Left renal pelvis (tissue), 4 donors: ENCODE measurements around the gene GFOD2. TPM values are rescaled to one million over a fixed set of nuclear protein-coding genes. Genes with fewer than 3 reads are reported as not detected.
"Not testable (repeated sequence)": the region's sequence is repeated elsewhere in the genome, so short reads cannot be mapped to it uniquely, and the experiment has no call there.

ENCODE experiments used
- DNase-seq, 4 donors: peaks; one replicate each; pipeline ENCODE4 v3.0.0-alpha.2; 2013; ENCODE audit warnings: low read depth in 4 of 4, low spot score in 3 of 4
- polyA plus RNA-seq, 4 donors: library from polyadenylated mRNA; unstranded; fragments of 120-200 nt; gene quantifications; one replicate each; pipeline ENCODE4 v1.2.1, GENCODE V29; 2013; ENCODE audit not compliant: insufficient read length in 4 of 4

The GFOD2 gene
- polyA plus RNA-seq, 4 donors = 17.7 to 24.5 (median 20.7) TPM

DNA sequence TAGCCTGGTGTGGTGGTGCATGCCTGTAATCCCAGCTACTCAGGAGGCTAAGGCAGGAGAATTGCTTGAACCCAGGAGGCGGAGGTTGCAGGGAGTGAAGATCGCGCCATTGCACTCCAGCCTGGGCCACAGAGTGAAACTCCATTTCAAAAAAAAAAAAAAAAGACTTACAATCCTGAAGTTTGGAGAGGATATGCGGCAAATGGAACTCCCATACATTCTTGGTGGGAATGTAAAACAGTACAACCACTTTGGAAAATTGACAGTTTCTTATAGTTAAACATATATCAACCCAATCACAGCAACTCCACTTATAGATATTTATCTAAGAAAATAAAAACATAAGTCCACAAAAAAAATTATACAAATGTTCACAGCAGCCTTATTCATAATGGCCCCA, 11.9 kb downstream of the GFOD2 start:
- DNase-seq = no peak

DNA sequence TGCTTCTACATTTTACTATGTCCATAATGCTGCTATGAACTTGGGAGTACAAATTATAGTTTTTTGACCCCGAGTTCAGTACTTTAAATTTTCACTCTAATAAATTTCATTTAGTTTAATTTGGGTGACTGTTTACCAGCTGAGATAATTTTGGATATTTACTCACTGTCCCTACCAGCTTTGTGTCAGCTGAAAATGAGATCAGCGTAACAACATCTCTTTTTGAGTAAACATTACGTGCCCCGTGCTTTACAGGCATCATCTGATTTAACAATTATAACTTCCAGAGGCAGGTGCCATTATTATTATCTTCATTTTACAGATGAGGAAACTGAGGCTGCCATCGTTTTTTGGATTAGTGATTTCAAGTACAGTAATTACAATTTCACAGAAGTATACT, 15.0 kb downstream of the GFOD2 start:
- no peak for DNase-seq

DNA sequence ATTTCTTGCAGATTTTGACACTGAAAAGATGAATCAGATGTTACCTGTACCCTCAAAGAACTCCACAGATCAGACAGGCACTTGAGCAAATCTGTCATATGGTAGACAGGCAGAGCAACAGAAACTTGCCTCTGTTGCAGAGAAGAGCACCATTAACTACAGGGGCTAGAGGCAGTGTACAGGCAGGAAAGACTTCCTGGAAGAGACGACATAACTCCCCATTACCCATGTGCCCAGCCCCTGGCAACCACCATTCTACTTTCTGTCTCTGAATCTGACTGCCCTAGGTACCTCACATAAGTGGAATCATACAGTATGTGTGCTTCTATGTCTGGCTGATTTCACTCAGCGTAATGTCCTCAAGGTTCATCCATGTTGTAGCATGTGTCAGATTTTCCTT, 15.5 kb downstream of the GFOD2 start:
- DNase-seq = no peak

GRCh38 chr16:67702130-67702529, 17.0 kb downstream of the GFOD2 start:
- DNase-seq = no peak

DNA sequence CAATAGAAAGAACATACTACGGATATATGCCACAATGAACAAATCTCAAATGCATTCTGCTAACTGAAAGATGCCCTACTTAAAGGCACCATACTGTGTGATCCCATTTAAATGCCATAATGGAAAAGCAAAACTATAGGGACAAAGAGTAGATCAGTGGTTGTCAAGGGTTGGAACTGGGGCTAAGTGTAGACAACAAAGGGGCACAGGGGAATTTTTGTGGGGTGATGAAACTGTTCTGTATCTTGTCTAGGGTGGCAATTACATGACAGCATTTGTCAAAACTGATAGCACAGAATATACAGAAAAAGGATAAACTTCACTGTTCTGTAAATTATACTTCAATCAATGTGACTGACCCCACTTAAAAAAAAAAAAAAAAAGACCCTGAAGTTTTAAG, 17.7 kb downstream of the GFOD2 start:
- DNase-seq = no peak

DNA sequence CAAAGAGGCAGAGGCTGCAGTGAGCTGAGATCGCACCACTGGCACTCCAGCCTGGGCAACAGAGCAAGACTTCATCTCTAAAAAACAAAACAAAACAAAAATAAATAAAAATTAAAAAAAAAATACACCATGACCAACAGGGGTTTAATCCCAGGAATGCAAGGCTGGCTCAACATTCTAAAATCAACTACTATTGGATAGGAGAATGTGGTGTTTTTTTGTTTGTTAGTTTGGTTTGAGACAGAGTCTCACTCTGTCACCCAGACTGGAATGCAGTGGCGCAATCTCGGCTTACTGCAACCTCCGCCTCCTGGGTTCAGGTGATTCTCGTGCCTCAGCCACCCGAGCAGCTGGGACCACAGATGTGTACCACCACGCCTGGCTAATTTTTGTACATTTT, 19.9 kb downstream of the GFOD2 start:
- no peak for DNase-seq

DNA sequence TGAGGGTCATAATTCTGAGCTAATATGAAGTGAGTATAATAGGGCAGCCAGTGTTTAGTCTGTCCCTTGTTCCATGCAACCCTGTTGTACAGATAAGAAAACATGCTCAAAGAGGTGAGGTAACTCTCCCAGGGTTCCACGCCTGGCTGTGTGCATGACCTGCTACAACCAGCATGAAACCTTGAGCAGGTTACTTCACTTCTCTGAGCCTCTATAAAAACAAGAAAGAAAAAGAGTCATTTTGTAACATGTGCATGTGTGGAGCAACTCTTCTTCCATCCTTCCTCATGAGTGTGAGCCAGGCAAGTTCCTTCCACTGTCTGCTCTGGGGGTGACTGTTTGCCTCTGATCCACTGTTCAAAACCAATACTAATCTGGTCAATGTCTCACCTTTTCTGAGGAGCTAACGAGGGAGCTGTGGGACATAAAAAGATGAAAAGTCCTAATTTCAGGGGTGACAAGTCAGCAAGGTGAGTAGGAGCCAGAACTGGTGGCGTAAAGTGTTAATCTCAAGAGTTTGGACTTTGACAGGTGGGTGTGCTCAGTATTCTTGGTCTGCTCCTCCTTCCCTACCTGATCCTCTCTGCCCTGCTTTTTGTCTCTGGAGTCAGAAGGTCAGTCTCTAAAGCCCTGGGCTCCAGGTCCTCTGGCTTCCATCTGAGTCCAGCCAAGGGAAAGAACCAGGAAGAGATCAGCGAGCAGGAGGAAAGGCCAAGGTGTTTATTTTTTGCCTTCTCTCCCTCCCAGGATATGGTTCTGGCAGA, 21.5 kb downstream of the GFOD2 start:
- no peak for DNase-seq

- DNase-seq = no peak
Observed at GRCh38 chr16:67694611-67695010, 24.5 kb downstream of the GFOD2 start.

DNA sequence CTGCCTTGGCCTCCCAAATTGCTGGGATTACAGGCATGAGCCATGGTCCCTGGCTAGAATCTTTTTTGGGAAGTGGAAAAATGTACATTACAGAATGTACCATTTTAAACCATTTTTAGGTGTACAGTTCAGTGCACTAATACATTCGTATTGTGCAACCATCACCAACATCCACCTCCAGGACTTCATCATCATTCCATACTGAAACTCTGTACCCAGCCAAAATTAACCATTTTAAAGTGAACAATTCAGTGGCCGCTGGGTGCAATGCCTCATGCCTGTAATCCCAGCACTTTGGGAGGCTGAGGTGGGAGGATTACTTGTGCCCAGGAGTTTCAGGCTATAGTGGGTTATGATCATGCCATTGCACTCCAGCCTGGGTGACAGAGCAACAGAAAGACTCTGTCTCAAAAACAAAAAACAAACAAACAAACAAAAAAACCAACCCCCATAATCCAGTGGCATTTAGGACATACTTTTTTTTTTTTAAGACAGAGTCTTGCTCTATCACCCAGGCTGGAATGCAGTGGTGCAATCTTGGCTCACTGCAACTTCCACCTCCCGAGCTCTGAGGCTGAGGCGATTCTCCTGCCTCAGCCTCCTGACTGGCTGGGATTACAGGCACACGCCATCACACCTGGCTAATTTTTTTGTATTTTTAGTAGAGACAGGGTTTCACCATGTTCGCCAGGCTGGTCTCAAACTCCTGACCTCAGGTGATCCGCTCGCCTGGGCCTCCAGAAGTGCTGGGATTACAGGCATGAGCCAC, 25.4 kb downstream of the GFOD2 start:
- not testable (repeated sequence) for DNase-seq

GRCh38 chr16:67685388-67686112, 33.6 kb downstream of the GFOD2 start:
- DNase-seq = no peak

DNA sequence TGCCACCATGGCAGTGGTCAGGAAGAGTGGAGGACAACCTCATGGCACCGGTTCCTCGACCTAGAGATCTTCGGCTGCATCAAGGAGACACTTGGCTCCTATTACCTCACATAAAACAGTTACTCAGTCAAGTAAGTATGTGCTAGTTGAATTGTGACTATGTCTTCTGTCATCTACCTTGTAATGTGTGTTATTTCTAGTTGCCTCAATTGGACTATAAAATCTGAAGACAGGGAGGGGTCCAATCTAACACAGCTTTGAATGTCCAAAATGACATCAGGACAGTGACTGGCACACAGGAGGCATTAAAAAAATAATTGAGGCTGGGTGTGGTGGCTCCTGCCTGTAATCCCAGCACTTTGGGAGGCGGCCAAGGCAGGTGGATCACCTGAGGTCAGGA, 35.3 kb downstream of the GFOD2 start:
- DNase-seq = no peak

GRCh38 chr16:67679935-67680897, 38.9 kb downstream of the GFOD2 start:
- DNase-seq = no peak

GRCh38 chr16:67678354-67679023, 40.6 kb downstream of the GFOD2 start:
- DNase-seq = no peak

DNA sequence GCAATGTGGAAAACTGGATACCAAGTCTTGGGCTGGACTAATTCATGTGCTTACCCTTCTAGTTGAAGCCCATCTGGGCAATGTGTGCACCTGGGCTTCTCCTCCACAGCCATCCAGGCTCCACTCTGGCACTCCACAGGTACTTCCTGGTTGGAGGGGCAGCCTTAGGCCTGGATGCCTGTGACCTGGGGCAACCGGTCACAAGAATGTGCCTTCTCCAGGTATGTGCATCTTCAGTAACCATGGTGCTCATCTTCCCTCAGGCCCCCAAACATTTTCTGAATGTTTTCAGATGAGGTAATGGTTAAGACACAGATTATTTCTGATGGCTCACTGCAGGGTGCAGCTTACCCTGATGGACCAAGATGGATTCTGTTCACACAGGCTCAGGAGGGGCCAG, 41.4 kb downstream of the GFOD2 start:
- no peak for DNase-seq

DNA sequence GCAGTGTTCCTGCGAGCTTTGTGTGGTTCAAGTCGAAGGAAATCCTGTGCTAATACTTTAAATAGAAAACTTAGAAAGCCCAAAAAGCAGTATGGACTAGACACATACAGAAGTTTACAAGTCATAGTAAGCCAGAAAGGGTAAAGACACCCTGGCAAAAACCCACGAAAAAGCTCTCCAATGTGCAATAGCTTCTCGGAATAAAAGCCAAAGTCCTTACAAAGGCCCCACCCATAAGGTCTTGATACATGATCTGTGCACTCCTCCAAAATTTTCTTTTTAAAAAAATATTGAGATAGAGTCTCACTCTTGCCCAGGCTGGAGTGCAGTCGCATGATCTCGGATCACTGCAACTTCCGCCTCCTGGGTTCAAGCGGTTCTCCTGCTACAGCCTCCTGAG, 42.2 kb downstream of the GFOD2 start:
- DNase-seq = no peak

DNA sequence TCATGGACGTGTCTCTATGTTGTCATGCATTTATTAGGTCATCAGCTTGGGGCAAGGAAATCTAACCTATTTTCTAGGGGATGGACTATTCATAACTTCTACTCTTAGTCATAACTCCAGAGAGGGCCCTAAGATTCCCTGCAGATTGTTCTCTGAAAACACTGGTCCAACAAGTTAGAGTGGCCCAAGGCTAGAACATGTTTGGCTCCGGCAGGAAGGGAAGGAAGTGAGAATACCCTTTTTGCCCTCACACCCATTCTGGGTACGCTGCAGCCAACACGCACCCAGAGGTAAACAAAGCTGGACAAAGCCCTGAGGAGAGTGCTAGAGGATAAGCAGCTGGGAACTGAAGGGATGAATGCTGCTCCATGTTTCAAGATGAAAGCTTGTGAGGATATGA, 42.6 kb downstream of the GFOD2 start:
- DNase-seq = no peak

DNA sequence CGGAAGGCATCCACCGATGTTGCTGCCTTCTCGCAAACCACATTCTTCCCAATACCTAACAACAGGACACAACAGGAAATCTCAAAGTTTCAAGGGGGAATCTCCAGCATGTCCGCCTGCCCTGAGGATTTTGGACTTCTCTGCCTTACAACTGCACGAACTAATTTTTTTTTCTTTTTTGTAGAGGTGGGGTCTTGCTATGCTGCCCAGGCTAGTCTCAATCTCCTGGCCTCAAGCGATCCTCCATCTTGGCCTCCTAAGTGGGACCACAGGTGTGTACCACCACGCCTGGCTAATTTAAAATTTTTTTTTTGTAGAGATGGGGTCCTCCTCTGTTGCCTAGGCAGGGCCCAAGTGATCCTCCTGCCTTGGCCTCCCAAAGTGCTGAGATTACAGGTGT, 43.1 kb downstream of the GFOD2 start:
- no peak for DNase-seq

- no peak for DNase-seq
Observed at GRCh38 chr16:67675579-67675935, 43.6 kb downstream of the GFOD2 start.

GRCh38 chr16:67674851-67675578, 44.1 kb downstream of the GFOD2 start:
- no peak for DNase-seq
